ENCODE results near the gene APAF1.

DNA sequence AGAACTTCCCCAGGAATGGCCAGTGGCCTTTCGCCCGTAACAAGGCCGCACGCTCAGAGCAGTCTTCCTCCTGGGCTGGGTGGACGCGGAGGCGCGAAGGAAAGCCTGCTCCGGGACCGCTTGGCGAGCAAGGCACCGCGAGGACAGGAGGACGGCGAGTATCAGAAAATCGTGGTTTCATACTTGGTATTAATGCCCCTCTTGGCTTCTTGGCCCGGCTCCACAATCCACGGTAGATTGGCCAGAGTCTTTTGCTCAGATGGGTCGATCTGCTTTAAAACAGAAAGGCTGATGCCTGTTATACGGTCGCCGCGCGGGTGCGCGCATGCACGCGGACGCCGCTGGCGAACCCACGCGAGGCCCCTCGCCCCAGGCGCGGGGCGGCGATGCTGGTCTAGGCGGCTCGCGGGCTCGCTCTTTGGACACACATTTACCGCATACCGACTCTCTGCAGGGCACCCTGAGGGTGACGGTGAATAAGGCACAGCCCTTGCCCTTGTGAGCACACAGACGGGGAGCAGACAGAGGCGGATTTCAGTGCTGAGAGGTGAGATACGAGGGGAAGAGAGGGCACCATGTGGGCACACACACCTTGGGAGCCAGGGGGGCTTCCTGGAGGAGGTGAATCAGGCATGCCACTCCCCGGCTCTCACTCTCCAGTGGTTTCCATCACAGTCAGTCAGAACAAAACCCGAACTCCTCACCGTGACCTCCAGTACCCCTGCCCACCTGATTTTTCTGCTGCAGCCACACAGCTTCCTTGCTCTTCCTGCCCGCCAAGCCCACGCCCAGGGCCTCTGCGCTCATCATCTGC is 100.7 kb downstream of the APAF1 start:
- TF ChIP-seq, protein P1, sequence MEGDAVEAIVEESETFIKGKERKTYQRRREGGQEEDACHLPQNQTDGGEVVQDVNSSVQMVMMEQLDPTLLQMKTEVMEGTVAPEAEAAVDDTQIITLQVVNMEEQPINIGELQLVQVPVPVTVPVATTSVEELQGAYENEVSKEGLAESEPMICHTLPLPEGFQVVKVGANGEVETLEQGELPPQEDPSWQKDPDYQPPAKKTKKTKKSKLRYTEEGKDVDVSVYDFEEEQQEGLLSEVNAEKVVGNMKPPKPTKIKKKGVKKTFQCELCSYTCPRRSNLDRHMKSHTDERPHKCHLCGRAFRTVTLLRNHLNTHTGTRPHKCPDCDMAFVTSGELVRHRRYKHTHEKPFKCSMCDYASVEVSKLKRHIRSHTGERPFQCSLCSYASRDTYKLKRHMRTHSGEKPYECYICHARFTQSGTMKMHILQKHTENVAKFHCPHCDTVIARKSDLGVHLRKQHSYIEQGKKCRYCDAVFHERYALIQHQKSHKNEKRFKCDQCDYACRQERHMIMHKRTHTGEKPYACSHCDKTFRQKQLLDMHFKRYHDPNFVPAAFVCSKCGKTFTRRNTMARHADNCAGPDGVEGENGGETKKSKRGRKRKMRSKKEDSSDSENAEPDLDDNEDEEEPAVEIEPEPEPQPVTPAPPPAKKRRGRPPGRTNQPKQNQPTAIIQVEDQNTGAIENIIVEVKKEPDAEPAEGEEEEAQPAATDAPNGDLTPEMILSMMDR (IDR thresholded peaks at IDR 0.05): no peak
- no peak for TF ChIP-seq POLR2A (IDR thresholded peaks at IDR 0.05)

All from lower leg skin (tissue), 3 donors.